OCI-LY7 (cell line): ENCODE results near the gene MMP20. TPM values are rescaled to one million over a fixed set of nuclear protein-coding genes. Genes with fewer than 3 reads are reported as not detected.

Experiments
- BruUV-seq: library from RNA; stranded (reverse); fragments of 400-500 nt; replicated peaks from 2 replicates; lab custom pipeline; 2021; lab: Mats Ljungman, UMichigan
- CTCF ChIA-PET: fragments of 300-600 bp; sonication (Branson Sonifier 250); formaldehyde crosslinking; loops from one replicate; lab custom pipeline; 2022; ENCODE audit warnings: antibody characterized with exemption; ENCODE audit not compliant: unreplicated experiment; lab: Charles Lee
- POLR2A ChIA-PET: fragments of 300-600 bp; sonication (Branson Sonifier 250); formaldehyde crosslinking; loops from one replicate; lab custom pipeline; 2022; ENCODE audit warnings: antibody characterized with exemption; lab: Charles Lee
- DNase-seq: peaks from one replicate; pipeline ENCODE4 v3.0.0-alpha.2; 2015; ENCODE audit warnings: low spot score
- H2AFZ ChIP-seq: fragments of 200-600 bp; sonication (generic), shearing (Covaris generic); 2 replicates; pipeline ENCODE4 v1.6.1; 2014; ENCODE audit warnings: mild to moderate bottlenecking, antibody characterized with exemption, low read length, moderate library complexity
- H3K27ac ChIP-seq: fragments of 200-600 bp; sonication (generic); 2 replicates; pipeline ENCODE4 v1.5.1; 2014; ENCODE audit warnings: mixed run types, low read depth, mild to moderate bottlenecking, moderate library complexity, low read length, inconsistent platforms; ENCODE audit not compliant: poor library complexity, severe bottlenecking
- H3K36me3 ChIP-seq: fragments of 200-600 bp; sonication (generic); 2 replicates; pipeline ENCODE4 v1.6.1; 2014; ENCODE audit warnings: mild to moderate bottlenecking, antibody characterized with exemption, low read length, moderate library complexity, mixed read lengths; ENCODE audit not compliant: insufficient read depth
- H3K4me1 ChIP-seq: fragments of 200-600 bp; sonication (generic); 2 replicates; pipeline ENCODE4 v1.5.1; 2014; ENCODE audit warnings: mild to moderate bottlenecking, low read length; ENCODE audit not compliant: insufficient read depth, poor library complexity, severe bottlenecking
- H3K4me2 ChIP-seq: fragments of 200-600 bp; sonication (generic); 2 replicates; pipeline ENCODE4 v1.6.1; 2014; ENCODE audit warnings: mild to moderate bottlenecking, low read length
- H3K4me3 ChIP-seq: fragments of 200-600 bp; sonication (generic); 2 replicates; pipeline ENCODE4 v1.5.1; 2014; ENCODE audit warnings: mild to moderate bottlenecking, low read depth, low read length; ENCODE audit not compliant: poor library complexity, severe bottlenecking
- H3K79me2 ChIP-seq: fragments of 200-600 bp; sonication (generic); 2 replicates; pipeline ENCODE4 v1.6.1; 2016; ENCODE audit warnings: low read depth, mild to moderate bottlenecking, low read length, moderate library complexity, mixed read lengths; ENCODE audit not compliant: insufficient read depth
- H3K9me2 ChIP-seq: fragments of 200-600 bp; sonication (generic); 2 replicates; pipeline ENCODE4 v1.6.1; 2016; ENCODE audit warnings: mild to moderate bottlenecking, low read length, mixed read lengths; ENCODE audit not compliant: insufficient read depth
- H3K9me3 ChIP-seq: fragments of 200-600 bp; sonication (generic); 2 replicates; pipeline ENCODE4 v1.6.1; 2014; ENCODE audit warnings: mild to moderate bottlenecking, mixed run types, low read length, mixed read lengths
- H4K20me1 ChIP-seq: fragments of 200-600 bp; sonication (generic); 2 replicates; pipeline ENCODE4 v1.6.1; 2014; ENCODE audit warnings: mild to moderate bottlenecking, antibody characterized with exemption, low read length, moderate library complexity, mixed read lengths; ENCODE audit not compliant: insufficient read depth
- CTCF ChIP-seq: fragments of 200-600 bp; sonication (generic); conservative IDR thresholded peaks from 2 replicates; pipeline ENCODE4 v1.5.1; 2014; ENCODE audit warnings: mild to moderate bottlenecking, antibody characterized with exemption, low read length, moderate library complexity, mixed read lengths
- EZH2phosphoT487 ChIP-seq: fragments of 200-600 bp; sonication (generic); IDR thresholded peaks from 2 replicates; pipeline ENCODE4 v1.6.1; 2018; ENCODE audit warnings: low read depth, borderline replicate concordance, mild to moderate bottlenecking, mixed run types, antibody characterized with exemption, low read length, moderate library complexity, mixed read lengths
- intact Hi-C: fragments of 100-400 bp; cut with micrococcal nuclease; formaldehyde crosslinking; loops from one replicate; pipeline ENCODE4 v1.10.0; 2022; ENCODE audit not compliant: unreplicated experiment
- total RNA-seq, 2 experiments: library from RNA; depleted of rRNA in 1 of 2; stranded (reverse); fragments of >200 nt in 1 of 2; shearing (Covaris generic) in 1 of 2; gene quantifications; 2 replicates each; pipeline ENCODE4 v1.2.3, GENCODE V29; 2014 to 2022

The MMP20 gene
- total RNA-seq, 2 experiments from 2014 or later = not detected

- Histone ChIP-seq H4K20me1 (no peaks in the 10 kb centered on the region), H3K36me3 (no peaks in the 10 kb centered on the region), H3K4me3 (no peak overlapping the region), H2AFZ (no peak overlapping the region), H3K4me2 (no peak overlapping the region), H3K4me1 (no peaks in the 10 kb centered on the region), H3K27ac (no peak overlapping the region), H3K9me3 (no peaks in the 10 kb centered on the region), H3K79me2 (no peaks in the 10 kb centered on the region), H3K9me2 (no peaks in the 10 kb centered on the region)
- ChIA-PET CTCF (no interaction called here), POLR2A (interaction anchor here (0.8 kb wide), 1 partner anchor 16 kb away, joined by 4 read pairs; no protein-coding TSS in a partner anchor)
- no TSS peak for BruUV-seq
- intact Hi-C loops = no loop called here
- no peak for DNase-seq
- TF ChIP-seq EZH2phosphoT487 = no peak
- no peak for TF ChIP-seq CTCF
Observed at GRCh38 chr11:102661040-102661439, 35.9 kb upstream of the MMP20 start.

- no peaks in the 10 kb centered on the region for H4K20me1 ChIP-seq
- H3K4me1 ChIP-seq = no peaks in the 10 kb centered on the region
- POLR2A ChIA-PET = no interaction called here
- DNase-seq = no peak
- H3K9me3 ChIP-seq = no peaks in the 10 kb centered on the region
- H3K36me3 ChIP-seq = no peaks in the 10 kb centered on the region
- H3K79me2 ChIP-seq = no peaks in the 10 kb centered on the region
- H3K27ac ChIP-seq = no peak overlapping the region
- no peak overlapping the region for H2AFZ ChIP-seq
- CTCF ChIA-PET = no interaction called here
- no peak overlapping the region for H3K4me2 ChIP-seq
- intact Hi-C loops = no loop called here
- H3K4me3 ChIP-seq = no peak overlapping the region
- no peak for TF ChIP-seq EZH2phosphoT487
- no peak for TF ChIP-seq CTCF
- no peaks in the 10 kb centered on the region for H3K9me2 ChIP-seq
- no TSS peak for BruUV-seq
Observed at GRCh38 chr11:102656528-102656927, 31.4 kb upstream of the MMP20 start.

DNA sequence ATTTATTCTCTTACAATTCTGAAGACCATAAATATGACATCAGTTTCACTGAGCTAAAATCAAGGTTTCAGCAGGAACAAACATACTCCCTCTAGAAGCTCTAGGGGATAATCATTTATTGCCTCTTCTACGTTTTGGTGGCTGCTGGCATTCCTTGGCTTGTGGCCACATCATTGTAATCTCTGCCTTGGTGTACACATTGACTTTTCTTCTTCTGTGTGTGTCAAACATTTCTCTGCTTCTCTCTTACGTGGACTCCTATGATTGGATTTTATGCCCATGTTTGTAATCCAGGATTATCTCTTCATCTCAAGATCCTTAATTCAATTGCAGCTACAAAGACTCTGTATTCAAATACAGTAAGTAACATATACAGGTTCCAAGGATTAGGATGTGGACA, 30.4 kb upstream of the MMP20 start:
- Histone ChIP-seq H3K4me2 (no peak overlapping the region), H2AFZ (no peak overlapping the region), H3K79me2 (no peaks in the 10 kb centered on the region), H3K27ac (no peak overlapping the region), H3K4me1 (no peaks in the 10 kb centered on the region), H3K9me3 (no peaks in the 10 kb centered on the region), H3K36me3 (no peaks in the 10 kb centered on the region), H4K20me1 (no peaks in the 10 kb centered on the region), H3K9me2 (no peaks in the 10 kb centered on the region), H3K4me3 (no peak overlapping the region)
- no TSS peak for BruUV-seq
- CTCF ChIA-PET = no interaction called here
- TF ChIP-seq CTCF (no peak), EZH2phosphoT487 (no peak)
- DNase-seq = no peak
- intact Hi-C loops = no loop called here
- POLR2A ChIA-PET = interaction anchor here (0.7 kb wide), 1 partner anchor 22 kb away, joined by 4 read pairs; no protein-coding TSS in a partner anchor
